Neural crest cell (in vitro differentiated cells): Measurements from ENCODE around the gene DOK6. TPM values are rescaled to one million over a fixed set of nuclear protein-coding genes. Genes with fewer than 3 reads are reported as not detected.

Experiments
- DNase-seq: peaks from one replicate; pipeline ENCODE4 v3.0.0; 2021; ENCODE audit warnings: low read depth, mixed read lengths, low spot score
- H3K27ac Mint-ChIP-seq: one replicate; pipeline ENCODE4 v1.8.0; 2021; ENCODE audit warnings: mild to moderate bottlenecking, mixed read lengths; ENCODE audit not compliant: unreplicated experiment
- H3K27me3 Mint-ChIP-seq: 2 replicates; pipeline ENCODE4 v1.8.0; 2021; ENCODE audit warnings: low read depth, mild to moderate bottlenecking, mixed read lengths
- H3K36me3 Mint-ChIP-seq: 2 replicates; pipeline ENCODE4 v1.8.0; 2021; ENCODE audit warnings: low read depth, mild to moderate bottlenecking, mixed read lengths
- H3K4me1 Mint-ChIP-seq: 2 replicates; pipeline ENCODE4 v1.8.0; 2021; ENCODE audit warnings: mixed read lengths
- H3K4me3 Mint-ChIP-seq: one replicate; pipeline ENCODE4 v1.8.0; 2021; ENCODE audit warnings: mild to moderate bottlenecking, mixed read lengths
- H3K9me3 Mint-ChIP-seq: 2 replicates; pipeline ENCODE4 v1.8.0; 2021; ENCODE audit warnings: mixed read lengths
- CTCF ChIP-seq: fragments of 200-600 bp; sonication (generic); conservative IDR thresholded peaks from 2 replicates; pipeline ENCODE4 v1.5.0; 2021; ENCODE audit warnings: antibody characterized with exemption, mild to moderate bottlenecking
- total RNA-seq: library from RNA; stranded (reverse); gene quantifications from 2 replicates; pipeline ENCODE4 v1.2.1, GENCODE V29; 2021

Gene DOK6
- total RNA-seq, 1 donor from 2014 or later, result 3.6 TPM

GRCh38 chr18:69574401-69574800 is 173.7 kb downstream of the DOK6 start:
- H3K27ac Mint-ChIP-seq, result no peak overlapping the region
- no peaks in the 10 kb centered on the region for H3K27me3 Mint-ChIP-seq
- no peak for DNase-seq
- H3K4me3 Mint-ChIP-seq, result no peak overlapping the region
- no peaks in the 10 kb centered on the region for H3K9me3 Mint-ChIP-seq
- no peak for TF ChIP-seq CTCF
- H3K36me3 Mint-ChIP-seq, result peaks cover 2% of the 10 kb centered on the region
- H3K4me1 Mint-ChIP-seq, result no peaks in the 10 kb centered on the region

- no peaks in the 10 kb centered on the region for H3K4me1 Mint-ChIP-seq
- no peaks in the 10 kb centered on the region for H3K36me3 Mint-ChIP-seq
- DNase-seq, result no peak
- no peaks in the 10 kb centered on the region for H3K27me3 Mint-ChIP-seq
- no peak for TF ChIP-seq CTCF
- H3K4me3 Mint-ChIP-seq, result no peak overlapping the region
- no peak overlapping the region for H3K27ac Mint-ChIP-seq
- H3K9me3 Mint-ChIP-seq, result no peaks in the 10 kb centered on the region
Measured at GRCh38 chr18:69580107-69580506, 179.4 kb downstream of the DOK6 start.

GRCh38 chr18:69584429-69584828 is 183.7 kb downstream of the DOK6 start:
- H3K4me3 Mint-ChIP-seq, result no peak overlapping the region
- no peak overlapping the region for H3K27ac Mint-ChIP-seq
- no peak for TF ChIP-seq CTCF
- no peaks in the 10 kb centered on the region for H3K36me3 Mint-ChIP-seq
- H3K4me1 Mint-ChIP-seq, result peaks cover 4% of the 10 kb centered on the region
- peaks cover 2% of the 10 kb centered on the region for H3K9me3 Mint-ChIP-seq
- H3K27me3 Mint-ChIP-seq, result no peaks in the 10 kb centered on the region
- no peak for DNase-seq

- no peak overlapping the region for H3K4me3 Mint-ChIP-seq
- H3K27me3 Mint-ChIP-seq, result no peaks in the 10 kb centered on the region
- peaks cover 2% of the 10 kb centered on the region for H3K9me3 Mint-ChIP-seq
- DNase-seq, result no peak
- H3K4me1 Mint-ChIP-seq, result peaks cover 4% of the 10 kb centered on the region
- TF ChIP-seq CTCF, result no peak
- H3K36me3 Mint-ChIP-seq, result no peaks in the 10 kb centered on the region
- no peak overlapping the region for H3K27ac Mint-ChIP-seq
Measured at GRCh38 chr18:69585696-69586095, 185.0 kb downstream of the DOK6 start.

- H3K27ac Mint-ChIP-seq, result no peak overlapping the region
- no peaks in the 10 kb centered on the region for H3K27me3 Mint-ChIP-seq
- H3K4me3 Mint-ChIP-seq, result no peak overlapping the region
- DNase-seq, result no peak
- H3K4me1 Mint-ChIP-seq, result peaks cover 4% of the 10 kb centered on the region
- no peak for TF ChIP-seq CTCF
- H3K36me3 Mint-ChIP-seq, result no peaks in the 10 kb centered on the region
- H3K9me3 Mint-ChIP-seq, result peaks cover 2% of the 10 kb centered on the region
Measured at GRCh38 chr18:69586537-69586936, 185.8 kb downstream of the DOK6 start.

GRCh38 chr18:69588301-69588700 is 187.6 kb downstream of the DOK6 start:
- no peaks in the 10 kb centered on the region for H3K36me3 Mint-ChIP-seq
- DNase-seq, result no peak
- no peaks in the 10 kb centered on the region for H3K27me3 Mint-ChIP-seq
- H3K4me1 Mint-ChIP-seq, result peaks cover 4% of the 10 kb centered on the region
- TF ChIP-seq CTCF, result no peak
- H3K9me3 Mint-ChIP-seq, result peaks cover 2% of the 10 kb centered on the region
- no peak overlapping the region for H3K27ac Mint-ChIP-seq
- H3K4me3 Mint-ChIP-seq, result no peak overlapping the region
